Keratinocyte (primary cell): ENCODE results near the gene PSMC6. TPM values are rescaled to one million over a fixed set of nuclear protein-coding genes. Genes with fewer than 3 reads are reported as not detected.
"Not testable (repeated sequence)": the region's sequence is repeated elsewhere in the genome, so short reads cannot be mapped to it uniquely, and the experiment has no call there.

Experiments
- DNase-seq: peaks from one replicate; pipeline ENCODE4 v3.0.0-alpha.2; 2011; ENCODE audit warnings: low read depth, missing footprints, low spot score
- FAIRE-seq: peaks from 2 replicates; lab custom pipeline; 2011; peaks lifted over from hg19 to GRCh38; lab: Jason Lieb, UNC
- H2AFZ ChIP-seq: 2 replicates; pipeline ENCODE4 v1.6.0; 2012; ENCODE audit warnings: low read length, control low read depth, inconsistent platforms; ENCODE audit not compliant: control insufficient read depth
- H3K27ac ChIP-seq: 2 replicates; pipeline ENCODE4 v1.5.1; 2011; ENCODE audit warnings: low read length; ENCODE audit not compliant: control insufficient read depth, insufficient read depth
- H3K27me3 ChIP-seq: 3 replicates; pipeline ENCODE4 v1.6.0; 2011; ENCODE audit warnings: low read length; ENCODE audit not compliant: control insufficient read depth, insufficient read depth; ENCODE audit errors: extremely low read depth
- H3K36me3 ChIP-seq, 2 experiments: 2 replicates in 1 of 2; 3 replicates in 1 of 2; pipeline ENCODE4 v1.5.1; 2011; ENCODE audit warnings: low read length in 2 of 2, mild to moderate bottlenecking in 1 of 2; ENCODE audit not compliant: control insufficient read depth in 2 of 2, insufficient read depth in 2 of 2; ENCODE audit errors: extremely low read depth in 1 of 2
- H3K4me1 ChIP-seq: 3 replicates; pipeline ENCODE4 v1.5.1; 2011; ENCODE audit warnings: low read length; ENCODE audit not compliant: control insufficient read depth, insufficient read depth; ENCODE audit errors: extremely low read depth
- H3K4me2 ChIP-seq: 3 replicates; pipeline ENCODE4 v1.6.0; 2011; ENCODE audit warnings: low read depth, low read length; ENCODE audit not compliant: control insufficient read depth, insufficient read depth; ENCODE audit errors: extremely low read depth
- H3K4me3 ChIP-seq, 3 experiments: fragments of 200-600 bp in 1 of 3; sonication (generic) in 1 of 3; 2 replicates in 2 of 3; 3 replicates in 1 of 3; pipeline ENCODE4 v1.5.1; 2011 to 2016; ENCODE audit warnings: low read length in 3 of 3, mild to moderate bottlenecking in 3 of 3, control low read depth in 2 of 3, inconsistent platforms in 1 of 3, low read depth in 1 of 3, mixed read lengths in 1 of 3, mixed run types in 1 of 3, moderate library complexity in 1 of 3; ENCODE audit not compliant: control insufficient read depth in 2 of 3, insufficient read depth in 2 of 3; ENCODE audit errors: extremely low read depth in 1 of 3
- H3K79me2 ChIP-seq: 2 replicates; pipeline ENCODE4 v1.6.0; 2012; ENCODE audit warnings: low read length; ENCODE audit not compliant: control insufficient read depth, insufficient read depth
- H3K9ac ChIP-seq: 3 replicates; pipeline ENCODE4 v1.6.0; 2011; ENCODE audit warnings: low read length; ENCODE audit not compliant: control insufficient read depth, insufficient read depth; ENCODE audit errors: extremely low read depth
- H3K9me1 ChIP-seq: 3 replicates; pipeline ENCODE4 v1.6.0; 2011; ENCODE audit warnings: low read length; ENCODE audit not compliant: control insufficient read depth, insufficient read depth; ENCODE audit errors: extremely low read depth
- H3K9me3 ChIP-seq: 2 replicates; pipeline ENCODE4 v1.5.1; 2012; ENCODE audit warnings: low read depth, low read length; ENCODE audit not compliant: control insufficient read depth
- H4K20me1 ChIP-seq: 3 replicates; pipeline ENCODE4 v1.6.0; 2011; ENCODE audit warnings: low read length; ENCODE audit not compliant: control insufficient read depth, insufficient read depth; ENCODE audit errors: extremely low read depth
- EZH2 ChIP-seq: IDR thresholded peaks from one replicate; pipeline ENCODE4 v1.6.1; 2012; ENCODE audit warnings: inconsistent platforms, mild to moderate bottlenecking, low read length, moderate library complexity
- dilution Hi-C: fragments of 300-500 bp; cut with MboI; formaldehyde crosslinking; loops from one replicate; pipeline ENCODE4 v1.7.0; 2020; ENCODE audit warnings: low sequenced_read_pairs; ENCODE audit not compliant: extremely low pct_ligation_motif_present
- polyA plus RNA-seq, 5 experiments: library from polyadenylated mRNA; depleted of rRNA in 3 of 5; stranded (reverse) in 3 of 5; stranded (forward) in 1 of 5; unstranded in 1 of 5; fragments of >200 nt; gene quantifications; 1 replicate in 1 of 5; 2 replicates in 3 of 5; 3 replicates in 1 of 5; pipeline versions ENCODE4 v1.2.1 to v1.2.3, GENCODE V29; 2011 to 2012; ENCODE audit warnings: missing spikeins in 2 of 5, low read depth in 1 of 5, low replicate concordance in 1 of 5
- TF ChIP-seq, protein P1 (sequence below), 3 experiments: IDR thresholded peaks in 1 of 3; conservative IDR thresholded peaks in 1 of 3; optimal IDR thresholded peaks in 1 of 3; 2 replicates in 2 of 3; 3 replicates in 1 of 3; pipeline versions ENCODE3 to v1.5.1; 2011; ENCODE audit warnings: low read length in 3 of 3, mild to moderate bottlenecking in 3 of 3, moderate library complexity in 2 of 3, control low read depth in 1 of 3, inconsistent platforms in 1 of 3; ENCODE audit not compliant: insufficient read depth in 2 of 3; ENCODE audit errors: extremely low read depth in 1 of 3

PSMC6 gene
- polyA plus RNA-seq, 1 donor (not counting 4 experiments of a cell fraction or from before 2014, with no cell fraction given), result 152 TPM

DNA sequence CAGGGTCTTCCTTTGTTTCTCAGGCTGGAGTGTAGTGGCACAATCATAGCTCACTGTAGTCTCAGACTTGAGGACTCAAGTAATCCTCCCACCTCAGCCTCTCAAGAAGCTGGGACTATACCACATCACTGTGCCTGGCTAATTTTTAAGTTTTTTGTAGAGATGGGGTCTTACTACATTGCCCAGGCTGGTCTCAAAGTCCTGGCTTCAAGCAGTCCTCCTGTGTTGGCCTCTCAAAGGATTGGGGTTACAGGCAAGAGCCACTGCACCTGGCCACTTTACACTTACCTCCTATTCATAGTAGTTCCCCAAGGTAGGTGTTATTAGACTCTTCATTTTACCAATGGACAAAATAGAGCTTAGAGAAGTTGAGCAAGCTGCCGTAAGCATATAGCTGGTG, 52.1 kb downstream of the PSMC6 start:
- no peak for FAIRE-seq
- Histone ChIP-seq H3K27me3 (no peaks in the 10 kb centered on the region), H3K4me3 (no peak overlapping the region), H4K20me1 (no peaks in the 10 kb centered on the region), H3K79me2 (no peaks in the 10 kb centered on the region), H3K9me1 (no peaks in the 10 kb centered on the region), H3K9me3 (no peaks in the 10 kb centered on the region), H3K36me3 (peaks cover 3% of the 10 kb centered on the region in 2 experiments), H3K9ac (no peak overlapping the region), H3K27ac (no peak overlapping the region), H3K4me1 (no peaks in the 10 kb centered on the region), H3K4me2 (no peak overlapping the region), H2AFZ (no peak overlapping the region)
- TF ChIP-seq EZH2, result no peak
- TF ChIP-seq, protein P1, sequence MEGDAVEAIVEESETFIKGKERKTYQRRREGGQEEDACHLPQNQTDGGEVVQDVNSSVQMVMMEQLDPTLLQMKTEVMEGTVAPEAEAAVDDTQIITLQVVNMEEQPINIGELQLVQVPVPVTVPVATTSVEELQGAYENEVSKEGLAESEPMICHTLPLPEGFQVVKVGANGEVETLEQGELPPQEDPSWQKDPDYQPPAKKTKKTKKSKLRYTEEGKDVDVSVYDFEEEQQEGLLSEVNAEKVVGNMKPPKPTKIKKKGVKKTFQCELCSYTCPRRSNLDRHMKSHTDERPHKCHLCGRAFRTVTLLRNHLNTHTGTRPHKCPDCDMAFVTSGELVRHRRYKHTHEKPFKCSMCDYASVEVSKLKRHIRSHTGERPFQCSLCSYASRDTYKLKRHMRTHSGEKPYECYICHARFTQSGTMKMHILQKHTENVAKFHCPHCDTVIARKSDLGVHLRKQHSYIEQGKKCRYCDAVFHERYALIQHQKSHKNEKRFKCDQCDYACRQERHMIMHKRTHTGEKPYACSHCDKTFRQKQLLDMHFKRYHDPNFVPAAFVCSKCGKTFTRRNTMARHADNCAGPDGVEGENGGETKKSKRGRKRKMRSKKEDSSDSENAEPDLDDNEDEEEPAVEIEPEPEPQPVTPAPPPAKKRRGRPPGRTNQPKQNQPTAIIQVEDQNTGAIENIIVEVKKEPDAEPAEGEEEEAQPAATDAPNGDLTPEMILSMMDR (optimal IDR thresholded peaks at IDR 0.05 in 1 of 3, IDR thresholded peaks at IDR 0.05 in 1 of 3, conservative IDR thresholded peaks at IDR 0.05 in 1 of 3; ENCODE audit: extremely low read depth in 1 of 3, insufficient read depth in 2 of 3, low read length in 3 of 3), result no peak
- dilution Hi-C loops, result no loop called here
- no peak for DNase-seq

DNA sequence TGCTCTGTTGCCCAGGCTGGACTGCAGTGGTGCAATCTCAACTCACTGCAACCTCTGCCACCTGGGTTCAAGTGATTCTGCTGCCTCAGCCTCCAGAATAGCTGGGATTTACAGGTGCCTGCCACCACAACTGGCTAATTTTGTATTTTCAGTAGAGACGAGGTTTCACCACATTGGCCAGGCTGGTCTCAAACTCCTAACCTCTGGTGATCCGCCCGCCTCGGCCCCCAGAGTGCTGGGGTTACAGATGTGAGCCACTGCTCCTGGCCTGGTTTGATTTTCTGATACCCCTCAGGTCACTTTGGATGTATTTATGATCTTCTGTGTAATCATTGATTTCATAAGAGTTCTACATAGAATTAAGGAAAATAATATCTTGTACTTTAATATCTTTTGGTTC, 55.9 kb downstream of the PSMC6 start:
- H3K4me1 ChIP-seq, DNase-seq, dilution Hi-C loops, H3K4me3 ChIP-seq, H3K79me2 ChIP-seq, H3K9me1 ChIP-seq, FAIRE-seq, H3K36me3 ChIP-seq, H3K4me2 ChIP-seq, H2AFZ ChIP-seq, H3K9ac ChIP-seq, H3K9me3 ChIP-seq, H3K27me3 ChIP-seq, H3K27ac ChIP-seq, H4K20me1 ChIP-seq: not testable (repeated sequence)
